Neural progenitor cell (in vitro differentiated cells): Measurements from ENCODE around the gene RBM47. TPM values are rescaled to one million over a fixed set of nuclear protein-coding genes. Genes with fewer than 3 reads are reported as not detected.
"Not testable (repeated sequence)": the region's sequence is repeated elsewhere in the genome, so short reads cannot be mapped to it uniquely, and the experiment has no call there.

Experiments used
- DNase-seq: peaks from one replicate; pipeline ENCODE4 v3.0.0-alpha.2; 2016; ENCODE audit warnings: low spot score
- H2AFZ ChIP-seq: fragments of 200-600 bp; sonication (generic); replicated peaks from 2 replicates; pipeline ENCODE4 v1.6.1; 2016; ENCODE audit warnings: antibody characterized with exemption
- H3F3A ChIP-seq: fragments of 200-600 bp; sonication (generic); 2 replicates; pipeline ENCODE4 v1.6.1; 2016; ENCODE audit warnings: antibody characterized with exemption, low read depth
- H3K27ac ChIP-seq: fragments of 200-600 bp; sonication (generic); 2 replicates; pipeline ENCODE4 v1.5.1; 2016; ENCODE audit warnings: mild to moderate bottlenecking
- H3K27me3 ChIP-seq: fragments of 200-600 bp; sonication (generic); 2 replicates; pipeline ENCODE4 v1.6.1; 2016; ENCODE audit warnings: mild to moderate bottlenecking, moderate library complexity
- H3K36me3 ChIP-seq: fragments of 200-600 bp; sonication (generic); 2 replicates; pipeline ENCODE4 v1.5.1; 2016
- H3K4me1 ChIP-seq: fragments of 200-600 bp; sonication (generic); 2 replicates; pipeline ENCODE4 v1.6.1; 2016; ENCODE audit warnings: mixed run types
- H3K4me2 ChIP-seq: fragments of 200-600 bp; sonication (generic); 2 replicates; pipeline ENCODE4 v1.6.1; 2016
- H3K4me3 ChIP-seq: fragments of 200-600 bp; sonication (generic); 2 replicates; pipeline ENCODE4 v1.5.1; 2016
- H3K79me2 ChIP-seq: fragments of 200-600 bp; sonication (generic); 2 replicates; pipeline ENCODE4 v1.6.1; 2016; ENCODE audit warnings: low read depth
- H3K9ac ChIP-seq: fragments of 200-600 bp; sonication (generic); 2 replicates; pipeline ENCODE4 v1.6.1; 2016
- H3K9me3 ChIP-seq: fragments of 200-600 bp; sonication (generic); 2 replicates; pipeline ENCODE4 v1.5.1; 2016; ENCODE audit warnings: low read depth
- H4K20me1 ChIP-seq: fragments of 200-600 bp; sonication (generic); 2 replicates; pipeline ENCODE4 v1.6.1; 2016; ENCODE audit warnings: low read depth
- H3K27ac Mint-ChIP-seq: 3 replicates; pipeline ENCODE4 v1.8.0; 2021; ENCODE audit warnings: mixed read lengths
- H3K27me3 Mint-ChIP-seq: 2 replicates; pipeline ENCODE4 v1.8.0; 2022; ENCODE audit warnings: low read depth, mild to moderate bottlenecking, inconsistent platforms, moderate library complexity, mixed read lengths; ENCODE audit not compliant: insufficient read depth
- H3K36me3 Mint-ChIP-seq: 3 replicates; pipeline ENCODE4 v1.8.0; 2021; ENCODE audit warnings: mixed read lengths
- H3K4me1 Mint-ChIP-seq: 3 replicates; pipeline ENCODE4 v1.8.0; 2021; ENCODE audit warnings: mixed read lengths
- H3K4me3 Mint-ChIP-seq: 3 replicates; pipeline ENCODE4 v1.8.0; 2021; ENCODE audit warnings: mild to moderate bottlenecking, moderate library complexity, mixed read lengths
- H3K9me3 Mint-ChIP-seq: 3 replicates; pipeline ENCODE4 v1.8.0; 2020; ENCODE audit warnings: mixed read lengths
- CTCF ChIP-seq: fragments of 200-600 bp; sonication (generic); IDR thresholded peaks from 2 replicates; pipeline ENCODE4 v1.5.1; 2017; ENCODE audit warnings: antibody characterized with exemption, mild to moderate bottlenecking
- EZH2 ChIP-seq: fragments of 200-600 bp; sonication (generic); IDR thresholded peaks from 2 replicates; pipeline ENCODE4 v1.6.1; 2017; ENCODE audit warnings: antibody characterized with exemption, mild to moderate bottlenecking, moderate library complexity
- EZH2phosphoT487 ChIP-seq: fragments of 200-600 bp; sonication (generic); IDR thresholded peaks from 2 replicates; pipeline ENCODE4 v1.6.1; 2017; ENCODE audit warnings: antibody characterized with exemption
- total RNA-seq: library from RNA; depleted of rRNA; stranded (reverse); fragments of >200 nt; gene quantifications from 2 replicates; pipeline ENCODE4 v1.2.3, GENCODE V29; 2015; ENCODE audit warnings: low replicate concordance

RBM47 gene
- total RNA-seq, 1 donor from 2014 or later = 2.9 TPM

GRCh38 chr4:40563401-40563800, 66.3 kb downstream of the RBM47 start:
- peaks cover 10% of the 10 kb centered on the region for H3K27me3 Mint-ChIP-seq
- H3K4me1 Mint-ChIP-seq = peaks cover 21% of the 10 kb centered on the region
- Histone ChIP-seq H2AFZ (no peak overlapping the region), H3K4me1 (no peaks in the 10 kb centered on the region), H3K36me3 (no peaks in the 10 kb centered on the region), H3K4me3 (no peak overlapping the region), H3K9ac (no peak overlapping the region), H4K20me1 (no peaks in the 10 kb centered on the region), H3K4me2 (no peak overlapping the region), H3K27ac (no peak overlapping the region), H3K79me2 (no peaks in the 10 kb centered on the region), H3F3A (peaks cover 4% of the 10 kb centered on the region), H3K9me3 (no peaks in the 10 kb centered on the region), H3K27me3 (no peaks in the 10 kb centered on the region)
- DNase-seq = no peak
- H3K4me3 Mint-ChIP-seq = no peak overlapping the region
- no peaks in the 10 kb centered on the region for H3K36me3 Mint-ChIP-seq
- H3K9me3 Mint-ChIP-seq = no peaks in the 10 kb centered on the region
- H3K27ac Mint-ChIP-seq = no peak overlapping the region
- TF ChIP-seq EZH2phosphoT487 = no peak
- TF ChIP-seq CTCF = no peak
- TF ChIP-seq EZH2 = no peak

- TF ChIP-seq EZH2phosphoT487 (no peak), EZH2 (no peak), CTCF (no peak)
- no peak overlapping the region for H2AFZ ChIP-seq
- Mint-ChIP-seq H3K27me3 (peaks cover 10% of the 10 kb centered on the region), H3K9me3 (no peaks in the 10 kb centered on the region), H3K4me1 (peaks cover 21% of the 10 kb centered on the region), H3K27ac (no peak overlapping the region), H3K4me3 (no peak overlapping the region), H3K36me3 (no peaks in the 10 kb centered on the region)
- H3K36me3 ChIP-seq = no peaks in the 10 kb centered on the region
- H3K9ac ChIP-seq = no peak overlapping the region
- no peaks in the 10 kb centered on the region for H4K20me1 ChIP-seq
- no peak overlapping the region for H3K4me3 ChIP-seq
- no peaks in the 10 kb centered on the region for H3K9me3 ChIP-seq
- no peaks in the 10 kb centered on the region for H3K79me2 ChIP-seq
- no peak overlapping the region for H3K27ac ChIP-seq
- no peaks in the 10 kb centered on the region for H3K4me1 ChIP-seq
- H3K4me2 ChIP-seq = no peak overlapping the region
- DNase-seq = no peak
- no peaks in the 10 kb centered on the region for H3K27me3 ChIP-seq
- peaks cover 4% of the 10 kb centered on the region for H3F3A ChIP-seq
These were observed 67.0 kb downstream of the RBM47 start for GRCh38 chr4:40562681-40563080.

- Histone ChIP-seq H3K36me3 (no peaks in the 10 kb centered on the region), H3K9ac (no peak overlapping the region), H4K20me1 (no peaks in the 10 kb centered on the region), H3K4me3 (no peak overlapping the region), H2AFZ (no peak overlapping the region), H3K27me3 (no peaks in the 10 kb centered on the region), H3K27ac (no peak overlapping the region), H3F3A (peaks cover 4% of the 10 kb centered on the region), H3K4me2 (no peak overlapping the region), H3K79me2 (no peaks in the 10 kb centered on the region), H3K4me1 (no peaks in the 10 kb centered on the region), H3K9me3 (no peaks in the 10 kb centered on the region)
- no peak for DNase-seq
- Mint-ChIP-seq H3K27ac (no peak overlapping the region), H3K27me3 (peaks cover 10% of the 10 kb centered on the region), H3K36me3 (no peaks in the 10 kb centered on the region), H3K9me3 (no peaks in the 10 kb centered on the region), H3K4me3 (no peak overlapping the region), H3K4me1 (peaks cover 21% of the 10 kb centered on the region)
- TF ChIP-seq EZH2phosphoT487 = no peak
- no peak for TF ChIP-seq EZH2
- no peak for TF ChIP-seq CTCF
These were observed 67.5 kb downstream of the RBM47 start for GRCh38 chr4:40562208-40562607.

- H3K36me3 ChIP-seq, H3K27me3 ChIP-seq, H3K4me2 ChIP-seq, H3K9me3 ChIP-seq, H3K9ac ChIP-seq, H3K4me1 ChIP-seq, H3K27me3 Mint-ChIP-seq, H3K9me3 Mint-ChIP-seq, H3K79me2 ChIP-seq, H3K4me3 Mint-ChIP-seq, H3K27ac Mint-ChIP-seq, H3K36me3 Mint-ChIP-seq, DNase-seq, H3F3A ChIP-seq, H3K27ac ChIP-seq, H2AFZ ChIP-seq, H3K4me3 ChIP-seq, H4K20me1 ChIP-seq: not testable (repeated sequence)
- peaks cover 21% of the 10 kb centered on the region for H3K4me1 Mint-ChIP-seq
These were observed 68.0 kb downstream of the RBM47 start for GRCh38 chr4:40561543-40562177.
